PC-3 (cell line): ENCODE results near the gene RAPGEF4.

ENCODE experiments used
- EZH2 ChIP-seq: fragments of 300-600 bp; sonication (generic); IDR thresholded peaks from one replicate; pipeline ENCODE4 v1.6.1; 2017; ENCODE audit warnings: antibody characterized with exemption, mild to moderate bottlenecking, low read length; ENCODE audit not compliant: unreplicated experiment
- TF ChIP-seq, protein P1 (sequence below): fragments of 300-600 bp; sonication (generic); conservative IDR thresholded peaks from 2 replicates; pipeline ENCODE4 v1.5.1; 2017; ENCODE audit warnings: antibody characterized with exemption, low read depth, mild to moderate bottlenecking, low read length

DNA sequence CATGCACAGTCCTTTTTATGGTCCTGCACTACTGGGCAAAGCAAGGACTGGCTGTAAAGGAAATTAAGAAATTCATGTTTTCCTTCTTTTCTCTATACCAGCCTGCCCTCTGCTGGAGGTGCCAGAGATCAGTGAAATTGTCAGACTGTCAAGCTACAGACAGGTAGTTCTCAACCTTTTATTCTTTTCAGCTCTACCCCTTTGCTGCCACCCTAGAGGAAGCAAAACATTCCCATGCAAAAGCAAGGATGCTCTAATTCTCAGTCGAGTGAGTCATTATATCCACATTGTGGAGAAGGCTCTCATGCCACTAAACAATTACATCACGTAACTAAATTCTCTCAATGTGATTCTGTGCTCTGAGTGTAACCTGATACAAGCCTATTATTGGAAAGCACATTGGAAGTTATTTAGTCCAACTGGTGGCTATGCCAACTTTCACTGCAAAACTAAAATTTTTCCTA is 25.0 kb upstream of the RAPGEF4 start:
- TF ChIP-seq, protein P1, sequence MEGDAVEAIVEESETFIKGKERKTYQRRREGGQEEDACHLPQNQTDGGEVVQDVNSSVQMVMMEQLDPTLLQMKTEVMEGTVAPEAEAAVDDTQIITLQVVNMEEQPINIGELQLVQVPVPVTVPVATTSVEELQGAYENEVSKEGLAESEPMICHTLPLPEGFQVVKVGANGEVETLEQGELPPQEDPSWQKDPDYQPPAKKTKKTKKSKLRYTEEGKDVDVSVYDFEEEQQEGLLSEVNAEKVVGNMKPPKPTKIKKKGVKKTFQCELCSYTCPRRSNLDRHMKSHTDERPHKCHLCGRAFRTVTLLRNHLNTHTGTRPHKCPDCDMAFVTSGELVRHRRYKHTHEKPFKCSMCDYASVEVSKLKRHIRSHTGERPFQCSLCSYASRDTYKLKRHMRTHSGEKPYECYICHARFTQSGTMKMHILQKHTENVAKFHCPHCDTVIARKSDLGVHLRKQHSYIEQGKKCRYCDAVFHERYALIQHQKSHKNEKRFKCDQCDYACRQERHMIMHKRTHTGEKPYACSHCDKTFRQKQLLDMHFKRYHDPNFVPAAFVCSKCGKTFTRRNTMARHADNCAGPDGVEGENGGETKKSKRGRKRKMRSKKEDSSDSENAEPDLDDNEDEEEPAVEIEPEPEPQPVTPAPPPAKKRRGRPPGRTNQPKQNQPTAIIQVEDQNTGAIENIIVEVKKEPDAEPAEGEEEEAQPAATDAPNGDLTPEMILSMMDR, result peak; percentile 95
- TF ChIP-seq EZH2, result no peak
